ENCODE results near the gene SDE2.

- no peak for TF ChIP-seq POLR2A (IDR thresholded peaks at IDR 0.05; ENCODE audit: low read depth, low read length)
- no peak for TF ChIP-seq TAF1 (IDR thresholded peaks at IDR 0.05; ENCODE audit: borderline replicate concordance, low read depth, low read length)
- no peak for TF ChIP-seq POLR2AphosphoS5 (IDR thresholded peaks at IDR 0.05; ENCODE audit: low read depth, low read length)
These were observed 26.6 kb downstream of the SDE2 start for GRCh38 chr1:225972344-225973152.

All from GM12892 (cell line).